Stimulated activated CD8-positive, alpha-beta memory T cell treated with anti-CD3 and anti-CD28 coated beads, Interleukin-4, amount 100 ng/mL, for 4 hours (primary cell): ENCODE data around the gene TCFL5.
"Not testable (repeated sequence)": the region's sequence is repeated elsewhere in the genome, so short reads cannot be mapped to it uniquely, and the experiment has no call there.

Experiments used
- DNase-seq, 2 donors: peaks; one replicate each; pipeline ENCODE4 v3.0.0-alpha.2; 2020; ENCODE audit warnings: low read depth in 2 of 2, low spot score in 1 of 2

TCFL5 gene

DNA sequence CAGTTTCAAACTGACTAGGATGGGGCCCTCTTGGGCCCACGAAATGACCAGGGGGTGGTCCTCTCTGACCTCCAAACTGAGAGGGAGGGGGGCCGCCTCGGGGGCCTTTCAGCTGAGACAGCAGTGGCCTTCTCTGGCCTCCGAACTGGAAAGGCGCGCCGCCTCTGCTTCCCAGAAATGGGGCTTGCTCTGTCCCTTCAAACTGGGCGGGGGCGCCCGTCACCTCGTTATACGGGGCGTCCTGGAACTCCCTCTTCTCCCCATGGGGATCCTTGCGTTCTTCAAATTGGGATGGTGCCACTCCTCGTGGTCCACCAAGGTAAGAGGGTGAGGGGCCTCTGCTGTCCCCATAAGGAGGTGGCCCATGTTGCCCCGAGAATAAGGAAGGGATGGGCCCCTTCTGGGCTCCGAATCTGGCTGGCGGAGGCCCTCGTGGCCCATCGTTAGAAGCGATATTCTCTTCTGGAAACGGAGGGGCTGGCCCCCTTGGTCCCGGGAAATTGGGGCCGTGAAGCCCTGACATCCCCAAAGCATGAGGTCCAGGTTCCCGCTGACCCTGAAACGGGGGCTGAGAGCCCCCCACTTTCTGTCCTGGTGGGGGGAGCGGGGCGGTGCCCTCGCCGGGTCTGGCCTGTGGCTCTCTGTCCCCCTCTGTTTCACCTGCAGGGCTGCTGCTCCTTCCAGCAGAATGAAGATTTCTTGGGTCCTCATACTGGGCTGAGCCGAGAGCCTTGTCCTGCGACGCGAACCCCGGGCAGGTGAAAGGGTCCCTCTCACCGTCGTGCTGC lies 18.7 kb upstream of the TCFL5 start:
- DNase-seq: no peak

DNA sequence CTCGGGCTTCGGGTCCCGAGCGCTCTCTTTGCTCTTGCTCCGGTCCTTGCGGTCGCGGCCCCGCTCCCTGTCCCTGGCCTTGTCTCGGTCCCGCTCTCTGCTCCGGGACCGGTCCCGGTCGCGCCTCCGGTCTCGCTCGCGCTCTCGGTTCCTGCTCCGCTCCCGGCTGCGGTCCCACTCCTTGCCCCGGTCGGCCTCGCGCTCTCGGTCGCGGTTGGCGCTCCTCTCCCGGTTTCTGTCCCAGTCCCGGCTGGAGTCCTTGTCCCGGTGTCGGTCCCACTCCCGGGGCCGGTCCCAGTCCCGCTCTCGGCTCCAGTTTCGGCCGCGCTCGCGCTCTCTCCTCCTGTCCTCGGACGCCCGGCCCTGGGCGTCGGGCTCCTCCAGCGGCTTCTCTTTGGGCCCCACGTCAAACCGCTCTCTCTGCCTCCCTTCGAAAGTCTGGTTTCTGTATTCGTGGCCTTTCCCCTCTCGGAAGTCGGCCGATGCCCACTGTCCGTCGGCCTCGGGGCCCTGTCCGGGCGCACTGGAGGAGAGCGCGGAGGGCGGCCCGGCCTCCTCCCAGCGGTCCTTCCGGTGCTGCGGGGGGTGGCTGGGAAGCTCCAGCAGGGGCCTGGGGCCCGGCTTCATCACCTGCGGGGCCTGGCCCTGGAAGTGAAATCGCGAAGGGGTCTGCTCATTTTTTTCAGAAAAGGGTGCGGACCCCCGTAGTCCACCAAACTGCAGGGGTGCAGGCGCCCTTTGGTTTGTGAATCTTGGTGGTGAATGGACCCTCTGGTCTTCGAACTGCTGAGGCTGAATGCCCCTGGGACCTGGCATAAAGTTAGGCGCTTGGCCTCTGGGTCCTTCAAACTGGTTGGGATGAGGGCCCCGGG lies 17.9 kb upstream of the TCFL5 start:
- DNase-seq: no peak

DNA sequence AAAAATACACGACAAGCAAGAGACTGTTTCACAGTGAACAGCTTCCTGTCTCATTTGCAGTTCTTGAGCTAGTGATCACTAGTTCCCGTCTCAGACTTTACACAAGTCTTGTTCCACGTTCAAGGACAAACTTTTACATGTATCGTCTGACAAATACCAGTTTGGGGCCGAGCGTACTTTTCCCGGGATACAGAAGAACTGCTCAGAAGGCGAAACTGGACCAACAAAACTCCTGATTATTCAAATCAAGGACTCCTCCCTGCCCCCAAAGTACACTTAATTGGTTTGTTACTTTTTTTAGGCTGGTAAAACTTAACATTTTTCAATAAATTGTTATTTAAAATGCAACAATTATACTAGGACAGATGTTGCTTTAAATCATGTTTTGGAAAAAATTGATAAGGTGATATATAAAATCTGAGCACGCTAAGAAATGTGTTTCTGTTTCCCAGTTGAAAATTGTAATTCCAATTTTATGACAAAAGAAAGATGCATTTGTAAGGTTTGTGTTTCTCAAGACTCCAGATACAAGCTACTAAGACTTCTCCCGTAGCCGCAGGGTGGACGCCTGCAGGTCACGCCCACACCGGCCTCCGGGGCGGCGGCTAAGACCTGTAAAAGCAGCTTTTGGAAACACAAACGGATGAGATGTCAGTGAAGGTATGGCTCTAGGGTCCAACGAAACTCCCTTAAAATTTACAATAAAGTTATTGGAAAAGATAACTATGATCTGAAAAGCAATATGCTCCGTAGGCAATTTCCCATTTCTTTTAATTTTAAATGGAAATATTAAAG lies 16.8 kb upstream of the TCFL5 start:
- no peak for DNase-seq

GRCh38 chr20:62876902-62877816 lies 15.5 kb upstream of the TCFL5 start:
- DNase-seq: no peak

DNA sequence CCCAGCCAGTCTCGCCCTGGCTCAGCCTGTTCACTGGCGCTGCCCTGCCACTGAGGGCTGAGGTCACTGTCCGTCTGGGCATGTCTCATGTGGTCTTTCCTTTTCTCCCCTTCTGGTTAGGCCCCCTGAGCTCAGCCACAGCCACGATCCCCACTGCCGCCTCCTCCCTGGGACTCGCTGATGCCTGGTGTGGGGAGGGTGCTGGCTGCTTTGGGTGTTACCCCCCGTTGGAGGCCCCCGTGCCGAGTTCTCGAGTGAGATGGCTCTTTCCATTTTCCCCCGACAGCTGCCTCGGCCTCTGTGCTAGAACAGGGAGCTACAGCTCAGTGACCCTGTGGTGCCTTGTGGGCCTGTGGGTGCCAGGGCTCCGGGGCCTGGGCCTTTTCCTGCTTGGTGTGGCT lies 14.9 kb upstream of the TCFL5 start:
- DNase-seq: no peak

DNA sequence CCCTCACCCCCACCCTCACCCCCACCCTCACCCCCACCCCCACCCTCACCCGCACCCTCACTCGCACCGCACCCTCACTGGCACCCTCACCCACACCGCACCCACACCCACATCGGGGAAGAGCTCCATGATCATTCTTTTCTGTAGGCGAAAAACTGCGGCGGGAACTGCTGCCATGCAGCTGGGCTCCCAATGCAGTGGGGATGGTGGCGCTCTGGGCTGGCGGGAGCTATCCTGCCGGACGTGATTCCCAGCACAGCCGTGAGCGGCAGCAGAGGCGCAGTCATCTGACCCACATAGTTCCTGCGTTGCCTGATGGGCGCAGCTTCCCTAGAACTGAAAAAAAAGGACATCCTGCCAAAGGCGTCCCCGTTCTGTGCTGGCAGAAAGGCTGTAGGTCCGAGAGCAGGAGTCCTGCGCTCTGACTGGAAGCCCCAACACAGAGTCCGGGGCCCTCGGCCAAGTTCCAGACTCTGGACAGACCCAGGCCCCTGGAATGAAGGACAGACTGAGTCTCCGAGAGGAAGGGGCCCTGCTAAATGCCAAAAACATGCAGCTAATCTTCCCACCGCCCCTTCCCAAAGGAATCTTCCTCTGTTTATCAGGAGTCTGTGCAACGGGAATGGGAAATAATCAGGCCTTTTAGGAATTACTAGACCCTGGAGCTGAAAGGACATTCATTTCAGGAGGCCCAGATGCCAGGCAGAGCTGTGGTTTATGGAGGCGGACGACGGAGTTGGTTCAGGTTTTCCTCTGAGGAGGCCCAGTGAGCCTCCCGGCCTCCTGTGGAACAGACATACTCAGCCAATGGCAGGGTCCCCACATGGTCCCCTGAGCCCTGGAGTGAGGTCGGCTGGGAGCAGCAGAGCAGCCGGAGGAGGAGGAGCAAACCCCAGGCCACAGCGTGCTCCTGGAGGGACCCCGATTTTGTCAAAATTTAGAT lies 14.1 kb upstream of the TCFL5 start:
- DNase-seq: no peak

- DNase-seq: no peak
Observed at GRCh38 chr20:62874964-62875344, 13.3 kb upstream of the TCFL5 start.

DNA sequence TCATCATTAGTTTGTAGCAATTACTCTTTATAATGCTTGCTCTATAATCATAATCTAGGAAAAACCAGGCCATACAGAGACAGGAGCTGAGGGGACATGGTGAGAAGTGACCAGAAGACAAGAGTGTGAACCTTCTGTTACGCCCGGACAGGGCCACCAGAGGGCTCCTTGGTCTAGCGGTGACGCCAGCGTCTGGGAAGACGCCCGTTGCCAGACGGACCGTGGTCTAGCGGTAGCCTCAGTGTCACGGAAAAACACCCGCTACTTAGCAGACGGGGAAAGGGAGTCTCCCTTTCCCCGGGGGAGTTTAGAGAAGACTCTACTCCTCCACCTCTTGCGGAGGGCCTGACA lies 12.0 kb upstream of the TCFL5 start:
- DNase-seq: not testable (repeated sequence)

DNA sequence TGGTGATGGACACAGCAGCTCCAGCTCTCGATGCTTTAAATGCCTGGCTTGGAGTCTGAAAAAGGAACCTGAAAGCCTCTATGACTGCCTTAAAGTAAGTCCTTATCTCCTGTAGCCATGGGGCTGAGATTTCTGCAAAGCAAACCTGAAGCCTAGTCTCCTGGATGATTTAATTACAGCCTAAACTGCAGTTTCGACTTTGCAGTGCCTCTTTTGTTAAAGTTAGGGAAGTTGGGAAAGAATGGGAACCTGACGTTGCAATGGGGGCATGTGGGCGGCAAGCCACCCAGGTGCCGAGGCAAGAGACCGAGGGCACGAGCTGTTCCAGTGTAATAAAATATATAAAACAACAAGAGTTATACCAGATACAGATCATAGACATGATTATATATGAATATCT lies 11.7 kb upstream of the TCFL5 start:
- DNase-seq: no peak

DNA sequence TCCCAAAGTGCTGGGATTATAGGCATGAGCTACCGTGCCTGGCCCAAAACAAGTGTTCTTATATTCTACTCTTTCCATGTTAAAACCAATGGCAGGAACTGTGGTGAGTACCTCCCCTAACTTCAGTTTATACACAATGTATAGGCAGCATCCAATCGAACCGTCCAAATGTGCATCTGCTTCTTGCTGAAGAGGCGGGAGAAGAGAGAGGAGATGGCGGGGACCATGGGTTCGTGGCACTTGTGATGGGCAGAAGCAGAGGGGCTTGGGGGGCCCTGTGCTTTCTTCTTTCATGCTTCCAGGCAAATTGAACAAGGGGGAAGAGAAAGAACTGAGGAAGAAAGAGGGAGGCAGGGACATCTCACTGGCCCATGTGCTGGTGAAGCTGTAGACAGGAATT lies 11.2 kb upstream of the TCFL5 start:
- DNase-seq: no peak

- no peak for DNase-seq
Observed at GRCh38 chr20:62872184-62872847, 10.7 kb upstream of the TCFL5 start.

DNA sequence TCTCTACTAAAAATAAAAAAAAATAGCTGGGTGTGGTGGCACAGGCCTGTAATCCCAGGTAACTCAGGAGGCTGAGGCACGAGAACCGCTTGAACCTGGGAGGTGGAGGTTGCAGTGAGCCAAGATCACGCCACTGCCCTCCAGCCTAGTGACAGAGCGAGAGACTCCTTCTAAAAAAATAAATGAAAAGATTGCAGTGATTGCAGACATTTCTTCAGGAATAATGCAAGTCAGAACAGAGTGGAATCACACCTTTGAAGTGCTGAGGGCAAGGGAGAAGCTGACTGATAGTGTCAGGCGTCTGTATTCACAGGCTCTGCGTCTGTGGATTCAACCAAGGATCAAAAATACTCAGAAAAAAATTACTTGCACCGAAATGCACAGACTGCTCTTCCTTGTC lies 2.6 kb upstream of the TCFL5 start:
- no peak for DNase-seq

- no peak for DNase-seq
Observed at GRCh38 chr20:62860924-62861691, 514 bp downstream of the TCFL5 start.

DNA sequence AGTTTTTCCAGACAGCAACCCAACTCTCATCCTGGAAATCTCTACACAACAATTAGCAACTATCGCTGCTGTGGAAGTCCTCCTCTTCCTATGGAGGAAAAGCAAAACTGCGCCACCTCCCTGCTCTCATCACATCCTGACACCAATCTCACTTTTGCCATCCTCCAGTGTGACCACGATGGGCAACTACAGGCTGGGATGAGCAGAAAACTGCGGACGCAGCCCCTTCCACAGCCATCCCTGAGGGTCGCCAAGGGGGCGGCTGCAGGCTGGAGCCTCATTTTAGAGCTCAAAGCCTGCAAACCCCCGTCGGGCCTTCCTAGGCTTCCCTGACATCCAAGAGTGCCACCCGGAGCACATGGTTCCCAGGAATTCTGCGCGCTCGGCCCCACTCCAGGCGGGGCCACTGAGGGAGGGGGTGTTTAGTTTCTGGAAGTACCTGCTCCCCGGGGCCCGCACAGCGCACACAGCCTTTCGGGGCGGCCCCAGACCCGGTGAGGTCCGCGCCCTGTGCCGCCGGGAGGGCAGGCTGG lies 1.2 kb downstream of the TCFL5 start:
- no peak for DNase-seq

DNA sequence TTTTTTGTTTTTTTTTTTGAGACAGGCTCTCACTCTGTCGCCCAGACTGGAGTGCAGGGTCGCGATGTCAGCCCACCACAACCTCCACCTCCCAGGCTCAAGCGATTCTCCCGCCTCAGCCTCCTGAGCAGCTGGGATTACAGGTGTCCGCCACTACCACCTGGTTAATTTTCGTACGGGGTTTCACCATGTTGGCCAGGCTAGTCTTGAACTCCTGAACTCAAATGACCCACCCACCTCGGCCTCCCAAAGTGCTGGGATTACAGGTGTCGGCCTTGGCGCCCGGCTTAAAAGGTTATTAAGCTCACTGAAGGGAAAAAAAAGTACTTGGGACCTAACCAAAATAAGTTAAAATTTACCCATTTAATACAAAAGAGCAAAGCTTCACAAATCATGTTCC lies 1.9 kb downstream of the TCFL5 start:
- DNase-seq: no peak

GRCh38 chr20:62858058-62858830 lies 3.4 kb downstream of the TCFL5 start:
- no peak for DNase-seq

GRCh38 chr20:62856931-62857619 lies 4.5 kb downstream of the TCFL5 start:
- DNase-seq: no peak
